GM21786 (cell line): ENCODE results near the gene PODNL1.

Experiments used
- ATAC-seq: cut with Tn5 transposase; IDR thresholded peaks from one replicate; pipeline ENCODE4 v1.9.1; 2021; ENCODE audit not compliant: unreplicated experiment

PODNL1 gene

DNA sequence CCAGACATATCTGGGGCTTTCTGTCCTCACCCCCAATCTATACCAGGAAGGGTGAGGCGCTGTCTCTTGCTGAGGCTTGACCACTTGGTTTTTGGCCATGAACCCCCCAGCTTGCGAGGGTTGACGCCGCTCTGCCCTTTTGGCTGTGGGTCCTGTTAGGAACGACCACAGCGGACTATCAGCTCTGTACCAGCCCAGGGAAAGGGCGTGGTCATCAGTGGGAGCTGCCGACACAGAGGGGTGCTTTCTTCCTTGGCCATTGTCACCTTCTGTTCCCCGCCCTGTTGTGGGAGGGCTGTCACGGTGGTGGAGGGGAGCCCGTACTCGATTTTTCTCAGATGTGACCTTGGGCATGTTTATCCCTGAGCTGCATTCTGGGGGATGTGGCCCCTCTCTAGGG lies 19.8 kb upstream of the PODNL1 start:
- no peak for ATAC-seq

DNA sequence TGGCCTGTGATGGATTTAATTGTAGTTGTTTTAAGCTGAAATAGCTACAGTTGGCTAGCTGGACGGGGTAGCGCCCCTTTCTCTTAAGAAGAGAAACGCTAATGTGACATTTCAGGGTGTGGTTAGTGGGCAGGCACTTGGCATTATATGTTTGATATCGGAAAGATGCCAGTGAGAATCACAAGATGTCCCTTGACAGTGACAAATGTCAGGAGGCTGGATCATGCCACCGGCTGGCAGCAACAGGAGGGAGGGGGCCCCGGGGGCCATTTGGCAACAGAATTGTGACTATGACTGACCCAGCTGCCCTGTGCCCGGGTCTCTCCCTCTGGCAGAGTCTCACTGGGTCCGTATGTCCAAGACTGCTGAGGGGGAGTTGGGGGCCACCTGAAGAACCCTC lies 18.8 kb upstream of the PODNL1 start:
- ATAC-seq: no peak

DNA sequence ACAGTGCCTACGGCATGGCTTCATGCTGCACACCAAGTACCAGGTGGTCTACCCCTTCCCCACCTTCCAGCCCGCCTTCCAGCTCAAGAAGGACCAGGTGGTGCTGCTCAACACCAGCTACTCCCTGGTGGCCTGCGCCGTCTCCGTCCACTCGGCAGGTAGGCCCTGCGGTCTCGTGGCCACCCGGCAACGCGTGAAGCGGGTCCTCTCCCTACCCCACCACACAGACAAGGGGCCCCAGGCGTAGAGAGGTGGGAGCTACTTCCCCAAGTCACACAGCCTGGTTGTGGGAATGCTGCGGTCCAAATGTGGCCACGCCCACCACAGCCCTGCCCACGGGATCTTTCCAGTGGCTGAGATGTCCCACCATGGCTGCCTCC lies 18.1 kb upstream of the PODNL1 start:
- no peak for ATAC-seq

DNA sequence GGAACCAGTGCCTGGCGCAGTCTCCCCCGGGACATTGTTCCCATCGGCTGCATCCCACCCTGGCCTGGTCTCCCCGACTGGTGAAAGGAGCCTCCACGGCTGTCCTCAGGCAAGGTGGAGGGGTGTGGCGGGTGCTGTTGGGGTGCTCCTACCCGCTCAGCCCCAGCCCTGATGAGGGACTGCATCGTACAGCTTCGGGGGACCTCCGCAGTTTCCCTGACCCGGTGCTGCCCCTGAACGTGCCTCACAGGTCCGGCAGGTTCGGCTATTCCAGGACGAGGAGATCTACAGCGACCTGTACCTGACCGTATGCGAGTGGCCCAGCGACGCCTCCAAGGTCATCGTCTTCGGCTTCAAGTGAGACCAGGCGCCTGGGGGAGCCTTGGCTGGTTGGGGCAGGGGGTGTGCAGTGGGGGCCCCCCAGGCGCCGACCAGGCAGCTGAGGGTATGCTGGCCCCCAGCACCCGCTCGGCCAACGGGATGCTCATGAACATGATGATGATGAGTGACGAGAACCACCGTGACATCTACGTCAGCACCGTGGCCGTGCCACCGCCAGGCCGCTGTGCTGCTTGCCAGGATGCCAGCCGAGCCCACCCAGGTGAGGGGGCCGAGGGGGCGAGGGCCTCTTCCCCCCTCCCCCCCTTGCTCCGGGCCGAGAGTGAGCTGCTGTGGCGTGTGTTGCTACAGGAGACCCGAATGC lies 17.6 kb upstream of the PODNL1 start:
- ATAC-seq: no peak

DNA sequence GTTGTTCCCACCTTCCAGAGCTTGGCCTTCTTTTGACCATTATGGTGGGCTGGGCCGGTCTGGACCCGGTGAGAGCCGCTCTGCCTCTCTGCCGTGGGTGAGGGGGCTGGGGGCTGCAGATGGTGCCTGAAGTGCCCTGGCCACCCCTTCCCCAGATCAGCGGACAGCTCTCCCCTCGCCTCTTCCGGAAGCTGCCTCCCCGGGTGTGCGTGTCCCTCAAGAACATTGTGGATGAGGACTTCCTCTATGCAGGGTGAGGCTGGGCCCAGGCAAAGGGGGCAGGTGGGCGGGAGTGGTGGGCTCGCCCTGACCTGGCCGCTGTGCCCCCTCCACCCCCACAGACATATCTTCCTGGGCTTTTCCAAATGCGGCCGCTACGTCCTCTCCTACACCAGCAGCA lies 16.0 kb upstream of the PODNL1 start:
- no peak for ATAC-seq

DNA sequence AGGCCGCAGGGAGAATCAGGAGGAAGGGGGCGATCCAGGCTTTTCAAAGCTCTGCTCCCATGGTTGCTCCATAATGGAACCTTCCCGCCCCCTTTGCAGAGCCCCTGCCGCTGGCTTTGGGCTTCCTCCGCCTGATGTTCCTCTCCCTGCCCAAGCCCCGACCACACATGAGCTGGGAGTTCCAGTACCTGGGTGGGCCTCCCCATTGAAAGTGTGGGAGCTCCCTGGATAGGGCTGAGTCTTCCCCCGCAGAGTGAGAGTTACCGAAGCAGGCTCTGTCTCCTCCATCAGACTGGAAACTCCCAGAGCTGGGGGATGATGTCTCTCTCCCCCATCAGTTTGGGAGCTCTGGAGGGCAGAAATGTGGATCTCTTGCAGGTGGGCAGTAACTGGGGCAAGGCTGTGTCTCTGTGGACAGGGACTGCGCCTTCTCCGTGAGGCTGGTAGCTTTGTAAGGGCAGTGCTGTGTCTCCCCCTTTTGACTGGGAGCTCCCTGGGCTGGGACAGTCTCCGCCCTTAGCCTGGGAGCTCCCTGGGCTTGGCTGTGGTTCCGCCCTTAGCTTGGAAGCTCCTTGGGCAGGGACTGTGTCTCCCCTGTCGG lies 14.8 kb upstream of the PODNL1 start:
- ATAC-seq: no peak

DNA sequence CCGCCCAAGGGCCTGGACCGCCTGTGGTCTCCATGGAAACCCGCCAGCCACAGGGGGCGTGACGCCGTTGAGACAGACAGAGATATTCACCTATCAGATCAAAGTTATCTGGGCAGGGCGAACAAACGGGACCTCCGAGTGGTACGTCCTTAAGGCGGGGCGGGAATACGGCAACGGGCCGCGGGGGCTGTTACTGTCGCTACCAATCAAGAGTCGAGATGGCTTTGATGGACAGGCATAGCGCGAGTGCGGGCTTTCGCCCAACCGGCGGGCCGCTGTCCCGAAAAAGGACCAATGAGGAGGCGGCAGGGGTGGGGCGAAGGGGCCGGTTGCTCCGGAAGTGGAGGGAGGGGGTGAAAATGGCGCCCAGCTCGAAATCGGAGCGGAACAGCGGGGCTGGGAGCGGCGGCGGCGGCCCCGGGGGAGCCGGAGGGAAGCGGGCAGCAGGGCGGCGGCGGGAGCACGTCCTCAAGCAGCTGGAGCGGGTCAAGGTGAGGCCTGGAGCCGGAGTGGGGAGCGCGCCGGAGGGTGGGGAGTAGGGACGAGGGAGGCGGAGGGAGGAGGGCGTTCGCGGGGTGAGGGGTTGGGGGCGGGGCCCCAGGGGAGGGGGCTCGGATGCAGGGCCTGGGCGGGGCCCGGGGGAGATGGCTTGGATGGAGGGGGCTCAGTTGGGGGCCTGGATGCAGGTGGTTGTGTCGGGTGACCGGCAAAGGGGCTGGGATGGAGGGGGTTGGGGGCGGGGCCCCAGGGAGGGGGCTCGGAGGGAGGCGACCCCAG lies 14.1 kb upstream of the PODNL1 start, which contains the start of gene DCAF15:
Gene DCAF15, plus strand, starts transcription at position 356 of the 777 bp plus-strand sequence. Its CDS starts 4 bp downstream, at position 360.
- peak; percentile 98 for ATAC-seq

DNA sequence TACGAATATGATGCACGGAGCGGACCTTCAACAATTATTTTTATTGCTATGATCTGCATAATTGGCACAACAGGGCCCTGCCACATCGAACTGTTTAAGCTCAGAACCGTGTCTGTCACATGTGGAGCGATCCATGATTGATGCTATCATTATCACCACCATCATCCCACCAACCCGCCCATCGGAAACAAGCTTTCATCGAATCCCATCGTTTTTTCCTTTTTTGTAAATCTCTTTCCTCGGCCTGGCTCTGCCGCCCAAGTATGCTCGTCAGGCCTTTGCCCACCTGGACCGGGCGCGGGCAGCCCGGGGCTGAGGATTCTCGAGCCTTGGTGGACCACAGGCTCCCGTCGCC lies 13.6 kb upstream of the PODNL1 start:
- ATAC-seq: no peak

DNA sequence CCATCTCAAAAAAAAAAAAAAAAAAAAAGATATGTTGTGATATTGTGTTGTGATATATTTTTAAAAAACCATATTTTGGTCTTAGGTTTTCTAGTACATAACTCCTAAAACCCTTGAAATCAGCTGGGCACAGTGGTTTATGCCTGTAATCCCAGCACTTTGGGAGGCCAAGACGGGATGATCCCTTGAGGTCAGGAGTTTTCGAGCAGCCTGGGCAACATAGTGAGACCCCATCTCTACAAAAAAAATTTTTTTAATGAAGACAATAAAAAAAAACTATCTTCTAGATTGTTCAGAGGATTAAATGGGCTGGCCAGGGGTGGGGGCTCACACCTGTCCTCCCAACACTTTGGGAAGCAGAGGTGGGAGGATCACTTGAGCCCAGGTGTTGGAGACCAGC lies 12.8 kb upstream of the PODNL1 start:
- no peak for ATAC-seq

DNA sequence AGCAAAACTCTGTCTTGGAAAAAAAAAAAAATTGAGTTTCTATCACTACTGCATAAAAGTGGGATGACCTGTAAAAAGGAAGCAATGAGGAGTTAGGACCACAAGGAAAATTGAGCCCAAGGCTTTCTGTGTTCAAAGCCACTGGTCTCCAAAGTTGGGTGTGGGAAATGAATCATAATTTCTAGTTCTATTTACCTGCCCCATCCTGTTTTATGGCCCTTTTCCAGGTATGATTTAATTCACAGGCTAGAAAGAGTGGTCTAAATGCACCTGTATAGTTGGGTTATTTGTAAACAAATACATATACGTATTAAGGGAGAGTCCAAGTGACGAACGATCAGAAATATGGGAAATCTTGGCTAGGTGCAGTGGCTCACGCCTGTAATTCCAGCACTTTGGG lies 8.2 kb upstream of the PODNL1 start:
- ATAC-seq: no peak

DNA sequence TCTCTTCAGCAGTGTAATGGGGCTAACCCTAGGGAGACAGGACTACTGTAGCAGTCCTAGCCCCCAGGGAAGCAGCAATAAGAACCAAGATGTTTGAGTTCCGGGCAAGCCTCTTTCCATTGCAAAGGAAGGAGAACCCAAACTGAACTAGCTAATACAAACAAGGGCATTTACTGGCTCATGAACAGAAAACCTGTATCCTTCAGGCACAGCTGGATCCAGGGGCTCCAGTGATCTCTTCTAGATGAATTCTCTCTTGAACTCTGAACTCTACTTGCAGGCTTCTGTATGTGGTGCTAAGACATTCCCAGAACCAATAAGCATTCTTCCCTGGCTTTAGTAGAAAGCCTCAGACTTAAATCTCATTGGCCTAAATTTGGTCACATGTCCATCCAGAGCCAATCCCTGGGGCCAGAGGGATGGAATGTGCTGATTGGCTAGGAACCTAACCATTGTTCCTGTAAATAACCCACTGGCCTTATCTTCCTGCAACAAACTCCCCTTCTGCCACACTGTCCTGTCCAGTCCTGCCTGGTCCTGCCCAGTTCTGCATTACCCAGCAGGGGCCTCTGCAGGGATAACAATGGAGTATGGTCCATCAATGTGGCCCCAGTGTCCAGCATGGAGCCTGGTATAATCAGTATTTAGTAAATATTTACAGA lies 3.9 kb upstream of the PODNL1 start:
- no peak for ATAC-seq

DNA sequence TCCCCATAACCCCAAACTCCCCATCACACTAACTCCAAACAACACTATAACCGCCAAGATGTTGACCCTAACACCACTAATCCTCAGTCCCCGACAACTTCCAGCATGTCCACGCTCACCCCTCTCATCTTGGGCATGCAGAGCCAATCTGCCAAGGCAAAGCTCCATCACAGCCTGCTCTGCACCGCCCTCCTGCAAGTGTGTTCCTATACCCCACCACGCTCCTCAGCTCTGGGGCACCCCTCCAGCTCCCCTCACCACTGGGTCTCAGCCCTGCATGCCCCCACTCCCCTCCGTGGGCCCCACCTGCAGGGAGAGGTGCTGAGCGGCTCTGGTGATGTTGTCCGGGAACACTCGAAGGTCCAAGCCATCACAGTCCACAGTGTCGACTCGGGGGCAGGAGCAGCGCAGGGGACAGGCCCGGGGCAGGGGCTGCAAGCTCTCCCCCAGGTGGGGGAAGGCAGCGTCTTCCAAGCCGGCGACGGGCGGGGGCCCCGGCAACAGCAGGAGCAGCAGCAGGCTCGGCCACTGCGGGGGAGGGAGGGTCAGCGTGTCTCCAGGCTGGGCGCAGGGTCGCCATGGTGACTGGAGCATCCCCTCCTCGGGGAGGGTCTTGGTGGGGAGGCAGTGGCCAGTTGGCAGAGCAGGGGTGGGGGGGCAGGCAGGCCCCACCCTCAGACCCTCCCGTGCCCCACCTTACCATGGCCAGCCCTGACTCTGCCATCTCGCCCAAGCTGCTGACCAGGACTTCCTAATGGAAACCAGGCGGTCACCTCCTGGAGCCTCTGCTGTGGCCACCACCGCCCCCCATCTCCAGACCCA lies 527 bp downstream of the PODNL1 start:
- ATAC-seq: no peak

DNA sequence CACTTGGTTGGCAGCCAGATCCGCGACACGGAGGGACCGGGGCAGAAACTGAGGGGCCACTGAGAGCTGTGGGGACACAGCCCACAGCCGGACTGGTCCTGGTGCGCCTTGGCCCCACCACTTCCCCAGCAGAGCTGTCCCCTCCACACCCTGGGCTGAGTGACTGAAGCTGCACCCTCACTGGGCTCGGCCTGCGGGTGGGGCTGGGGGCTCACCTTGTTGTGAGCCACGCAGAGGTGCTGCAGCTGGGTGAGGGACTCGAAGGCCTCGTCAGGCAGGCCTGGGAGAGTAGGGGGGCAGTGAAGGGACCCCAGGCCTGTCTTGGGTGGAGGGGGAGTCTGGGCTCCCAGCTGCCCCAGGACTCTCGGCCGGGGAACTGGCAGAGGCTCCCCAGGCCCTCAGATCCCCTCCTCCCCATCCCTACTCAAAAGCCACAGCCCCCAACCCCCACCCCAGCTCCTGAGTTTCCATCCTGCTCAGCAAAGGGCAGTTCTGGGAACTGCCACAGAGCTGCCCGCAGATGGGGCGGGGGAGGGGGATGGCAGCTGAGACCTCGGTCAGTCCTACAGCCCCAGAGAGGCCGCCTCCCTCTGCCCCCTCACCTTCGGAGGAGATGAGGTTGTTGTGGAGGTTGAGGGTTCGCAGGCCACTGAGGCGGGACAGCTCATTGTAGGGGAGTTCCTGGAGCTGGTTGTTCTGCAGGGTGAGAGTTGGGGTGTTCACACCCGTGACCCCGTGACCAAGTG lies 2.3 kb downstream of the PODNL1 start:
- ATAC-seq: no peak

DNA sequence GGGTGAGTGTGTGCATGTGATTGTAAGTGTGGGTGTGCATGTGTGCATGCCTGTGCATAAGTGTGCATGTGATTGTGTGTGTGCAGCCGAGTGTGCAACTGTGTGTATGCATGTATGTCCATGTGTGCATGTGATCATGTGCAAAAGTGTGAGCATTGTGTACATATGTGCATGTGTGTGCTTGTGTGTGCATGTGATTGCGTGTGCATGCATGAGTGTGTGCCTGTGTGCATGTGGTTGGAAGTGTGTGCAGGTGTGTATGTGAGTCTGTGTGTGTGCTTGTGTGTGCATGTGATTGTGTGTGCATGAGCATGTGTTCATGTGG lies 3.5 kb downstream of the PODNL1 start:
- ATAC-seq: no peak

DNA sequence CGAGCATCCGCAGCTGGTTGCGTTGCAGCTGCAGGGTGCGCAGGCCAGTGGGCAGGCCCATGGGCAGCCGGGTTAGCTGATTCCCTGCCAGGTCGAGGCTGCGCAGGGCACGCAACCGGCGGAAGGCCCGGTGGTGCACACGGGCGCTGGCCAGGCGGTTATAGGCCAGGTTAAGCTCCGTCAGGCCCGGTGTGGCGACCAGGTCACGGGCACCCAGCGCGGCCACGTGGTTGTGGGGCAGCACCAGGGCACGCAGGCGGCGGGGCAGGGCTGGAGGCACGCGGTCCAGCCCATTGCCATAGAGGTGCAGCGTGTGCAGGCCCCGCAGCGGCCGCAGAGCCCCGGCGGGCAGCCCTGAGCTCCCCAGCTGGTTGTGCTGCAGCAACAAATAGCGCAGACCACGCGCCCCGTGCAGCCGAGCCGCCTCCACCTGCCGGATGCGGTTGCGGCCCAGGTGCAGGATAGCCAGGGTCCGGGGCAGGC lies 5.3 kb downstream of the PODNL1 start:
- ATAC-seq: no peak

DNA sequence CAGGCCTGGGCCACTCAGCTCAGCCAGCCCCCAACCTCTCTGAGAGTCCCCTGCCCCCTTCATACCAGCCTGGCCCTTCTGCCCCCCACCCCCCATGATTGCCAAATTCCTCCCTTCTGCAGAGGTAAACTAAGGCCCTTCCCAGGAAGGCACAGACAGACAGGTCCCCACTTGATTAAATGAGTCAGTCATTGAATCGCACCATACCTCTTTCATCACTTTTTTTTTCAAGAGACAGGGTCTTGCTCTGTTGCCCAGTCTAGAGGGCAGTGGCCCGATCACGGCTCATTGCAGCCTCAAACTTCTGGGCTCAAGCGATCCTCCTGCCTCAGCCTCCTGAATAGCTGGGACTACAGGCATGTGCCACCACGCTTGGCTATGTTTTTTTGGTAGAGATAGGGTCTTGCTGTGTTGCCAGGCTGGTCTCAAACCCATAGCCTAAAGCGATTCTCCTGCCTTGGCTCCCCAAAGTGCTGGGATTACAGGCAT lies 6.0 kb downstream of the PODNL1 start:
- ATAC-seq: no peak

DNA sequence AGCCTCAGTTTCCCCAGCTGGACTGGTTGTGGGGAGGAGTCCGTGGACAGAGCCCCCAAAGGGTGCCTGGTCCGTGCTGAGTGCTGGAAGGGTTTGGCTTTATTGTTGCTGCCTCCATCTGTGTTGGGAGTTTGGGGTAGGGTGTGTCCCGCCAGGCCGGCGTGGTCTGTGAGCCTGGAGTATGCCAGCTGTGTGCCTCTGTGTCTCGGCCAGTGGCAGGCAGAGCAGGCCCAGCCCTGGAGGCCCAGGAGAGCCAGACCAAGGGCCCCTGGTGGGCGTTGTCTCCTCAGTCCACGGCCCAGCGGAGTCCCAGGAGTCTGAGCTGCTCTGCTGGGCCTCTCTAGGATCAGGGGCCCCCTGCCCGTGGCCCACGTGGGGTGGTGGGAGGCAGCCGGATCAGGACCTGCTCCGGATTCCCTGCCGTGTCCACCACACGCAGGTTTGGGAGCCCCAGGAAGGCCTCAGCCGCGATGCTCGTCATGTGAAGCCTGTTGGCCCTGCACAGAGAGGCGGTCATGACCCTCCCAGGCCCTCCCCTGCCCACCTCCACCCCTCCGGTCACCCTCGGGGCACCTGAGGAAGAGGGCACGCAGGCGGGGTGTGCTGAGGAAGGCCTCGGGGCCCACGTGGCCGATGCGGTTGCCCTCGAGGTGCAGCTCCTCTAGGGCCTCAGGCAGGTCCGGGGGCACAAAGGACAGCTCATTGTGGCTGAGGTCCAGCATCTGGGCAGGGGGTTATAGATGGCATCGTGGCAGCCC lies 6.6 kb downstream of the PODNL1 start:
- no peak for ATAC-seq

DNA sequence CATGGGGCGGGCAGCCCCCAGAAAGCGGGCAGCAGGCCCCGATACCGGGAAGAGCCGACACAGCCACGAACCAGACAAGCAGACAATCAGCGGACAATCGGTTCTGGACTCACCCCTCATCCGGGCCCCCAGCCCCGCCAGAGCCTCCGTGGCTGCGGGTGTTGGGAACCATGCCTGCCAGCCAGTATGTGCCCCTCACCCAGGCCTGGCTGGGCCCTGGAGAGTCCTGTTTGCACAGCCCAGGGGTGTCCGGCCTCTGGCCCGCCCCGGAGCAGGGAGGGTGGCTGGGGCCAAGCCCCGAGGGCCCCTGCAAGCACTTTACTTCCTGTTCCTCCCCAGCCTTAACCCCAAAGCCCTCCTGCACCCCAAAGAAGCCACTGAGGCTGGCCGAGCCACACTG lies 7.8 kb downstream of the PODNL1 start:
- no peak for ATAC-seq

DNA sequence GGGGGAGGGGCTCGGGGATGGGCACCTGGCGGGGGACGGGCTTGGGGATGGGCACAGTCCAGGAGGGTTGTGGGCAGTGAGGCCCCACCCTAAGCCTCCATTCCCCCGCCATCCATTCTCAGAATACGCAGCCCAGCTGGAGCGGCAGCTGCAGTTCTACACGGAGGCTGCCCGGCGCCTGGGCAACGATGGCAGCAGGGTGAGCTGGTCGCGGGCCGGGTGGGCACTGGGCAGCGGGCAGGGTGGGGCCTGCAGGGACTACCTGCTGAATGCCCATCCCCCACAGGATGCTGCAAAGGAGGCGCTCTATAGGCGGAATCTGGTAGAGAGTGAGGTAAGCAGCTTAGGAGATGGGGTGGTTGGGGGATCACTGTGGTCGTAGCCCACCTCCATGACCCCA lies 8.3 kb downstream of the PODNL1 start:
- ATAC-seq: no peak
